WTC11 (cell line): Measurements from ENCODE around the gene PNMA1. TPM values are rescaled to one million over a fixed set of nuclear protein-coding genes. Genes with fewer than 3 reads are reported as not detected.
"Not testable (repeated sequence)": the region's sequence is repeated elsewhere in the genome, so short reads cannot be mapped to it uniquely, and the experiment has no call there.

Experiments
- ATAC-seq: fragments of 200-7000 bp; cut with Tn5 transposase; 2 replicates; pipeline ENCODE4 v1.10.0; 2021; ENCODE audit warnings: mild to moderate bottlenecking, moderate library complexity
- CTCF ChIA-PET: fragments of 300-600 bp; sonication (Branson Sonifier 250); formaldehyde crosslinking; loops from one replicate; lab custom pipeline; 2021; ENCODE audit warnings: antibody characterized with exemption; lab: Charles Lee
- POLR2A ChIA-PET: fragments of 350-600 bp; sonication (Branson Sonifier 250); formaldehyde crosslinking; loops from one replicate; lab custom pipeline; 2021; ENCODE audit warnings: antibody characterized with exemption; lab: Charles Lee
- DNase-seq: peaks from one replicate; pipeline ENCODE4 v3.0.0; 2021; ENCODE audit warnings: low spot score
- H3K27ac Mint-ChIP-seq: 2 replicates; pipeline ENCODE4 v1.8.0; 2021; ENCODE audit warnings: mixed read lengths
- H3K27me3 Mint-ChIP-seq: 2 replicates; pipeline ENCODE4 v1.8.0; 2021; ENCODE audit warnings: low read depth, mild to moderate bottlenecking, moderate library complexity, mixed read lengths
- H3K36me3 Mint-ChIP-seq: 2 replicates; pipeline ENCODE4 v1.8.0; 2021; ENCODE audit warnings: mixed read lengths
- H3K4me1 Mint-ChIP-seq: 2 replicates; pipeline ENCODE4 v1.8.0; 2022; ENCODE audit warnings: mixed read lengths
- H3K4me3 Mint-ChIP-seq: 2 replicates; pipeline ENCODE4 v1.8.0; 2021; ENCODE audit warnings: mild to moderate bottlenecking, moderate library complexity, mixed read lengths
- H3K9me3 Mint-ChIP-seq: 2 replicates; pipeline ENCODE4 v1.8.0; 2021; ENCODE audit warnings: mixed read lengths
- MXD4 ChIP-seq: fragments of 250-450 bp; sonication (Bioruptor Pico); IDR thresholded peaks from 2 replicates; pipeline ENCODE4 v1.8.0; 2021; ENCODE audit warnings: mild to moderate bottlenecking, moderate library complexity, borderline replicate concordance
- NFATC4 ChIP-seq: fragments of 250-450 bp; sonication (Bioruptor Pico); IDR thresholded peaks from 2 replicates; pipeline ENCODE4 v1.9.0; 2021; ENCODE audit warnings: mild to moderate bottlenecking
- SP1 ChIP-seq: sonication (generic); formaldehyde crosslinking; conservative IDR thresholded peaks from 2 replicates; pipeline ENCODE4 v1.8.1; 2022; ENCODE audit warnings: missing genetic modification reagents
- ZNF121 ChIP-seq: sonication (generic); formaldehyde crosslinking; IDR thresholded peaks from 2 replicates; pipeline ENCODE4 v1.8.0; 2023; ENCODE audit warnings: missing genetic modification reagents
- ZNF219 ChIP-seq: sonication (generic); formaldehyde crosslinking; IDR thresholded peaks from 2 replicates; pipeline ENCODE4 v1.8.0; 2023; ENCODE audit warnings: missing genetic modification reagents, mild to moderate bottlenecking, borderline replicate concordance
- total RNA-seq: library from RNA; stranded (reverse); gene quantifications from 3 replicates; pipeline ENCODE4 v1.2.3, GENCODE V29; 2021
- TF ChIP-seq, protein P1 (sequence below): fragments of 200-600 bp; IDR thresholded peaks from 2 replicates; pipeline ENCODE4 v1.8.0; 2022; ENCODE audit warnings: antibody characterized with exemption
- TF ChIP-seq, protein P2 (sequence below): sonication (generic); formaldehyde crosslinking; IDR thresholded peaks from 2 replicates; pipeline ENCODE4 v1.8.0; 2023; ENCODE audit warnings: missing genetic modification reagents, mild to moderate bottlenecking, borderline replicate concordance
- TF ChIP-seq, protein P3 (sequence below): sonication (generic); formaldehyde crosslinking; IDR thresholded peaks from 2 replicates; pipeline ENCODE4 v1.8.1; 2023; ENCODE audit warnings: mild to moderate bottlenecking, missing genetic modification reagents, moderate library complexity
- TF ChIP-seq, protein P4 (sequence below): sonication (generic); formaldehyde crosslinking; IDR thresholded peaks from 2 replicates; pipeline ENCODE4 v1.8.0; 2022; ENCODE audit warnings: mild to moderate bottlenecking, missing genetic modification reagents
- TF ChIP-seq, protein P5 (sequence below): fragments of 250-450 bp; sonication (Bioruptor Pico); IDR thresholded peaks from 2 replicates; pipeline ENCODE4 v1.8.0; 2021; ENCODE audit warnings: mild to moderate bottlenecking

The PNMA1 gene
- total RNA-seq, 1 experiment from 2014 or later: 46.0 TPM

DNA sequence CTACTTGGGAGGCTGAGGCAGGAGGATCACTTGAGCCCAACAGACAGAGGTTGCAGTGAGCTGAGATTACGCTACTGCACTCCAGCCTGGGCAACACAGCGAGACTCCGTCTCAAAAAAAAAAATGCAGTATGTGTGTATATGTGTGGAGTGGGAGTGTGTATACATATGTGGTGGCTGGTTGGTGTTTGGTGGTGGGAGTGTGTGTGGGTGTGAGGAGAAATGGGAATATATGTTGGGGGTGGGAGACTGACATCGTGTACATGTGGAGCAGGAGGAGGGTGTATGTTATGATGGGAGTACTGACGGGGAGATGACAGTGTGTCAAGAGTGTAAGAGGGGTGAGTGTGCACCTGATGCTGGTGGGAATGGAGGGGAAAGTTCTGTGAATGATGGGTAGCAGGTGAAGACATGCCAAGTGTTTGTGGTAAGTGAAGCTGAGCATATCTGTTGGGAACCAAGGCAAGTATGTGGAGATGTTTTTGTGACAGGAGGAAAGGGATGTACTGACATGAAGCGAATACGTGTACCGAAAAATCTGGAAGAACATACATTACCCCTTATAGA lies 4.2 kb downstream of the PNMA1 start:
- Mint-ChIP-seq H3K36me3 (peaks cover 2% of the 10 kb centered on the region; the same call in 1 of the 2 replicates), H3K9me3 (peaks cover 1% of the 10 kb centered on the region), H3K4me1 (peaks cover 20% of the 10 kb centered on the region), H3K4me3 (no peak overlapping the region), H3K27ac (peak overlapping the region; percentile 38), H3K27me3 (peaks cover 4% of the 10 kb centered on the region)
- DNase-seq (no peak), ATAC-seq (no peak)
- CTCF ChIA-PET: interaction anchor here (0.5 to 1.8 kb wide), 6 partner anchors 9 to 75 kb away, joined by 3 to 10 read pairs (median 3); no protein-coding TSS in a partner anchor
- POLR2A ChIA-PET: no interaction called here
- TF ChIP-seq ZNF121 (0 out of 2 replicates have a peak, but pooled peaks have one; percentile 10), SP1 (CRISPR knock-in tag) (no peak), MXD4 (CRISPR knock-in tag) (no peak)
- TF ChIP-seq, protein P1, sequence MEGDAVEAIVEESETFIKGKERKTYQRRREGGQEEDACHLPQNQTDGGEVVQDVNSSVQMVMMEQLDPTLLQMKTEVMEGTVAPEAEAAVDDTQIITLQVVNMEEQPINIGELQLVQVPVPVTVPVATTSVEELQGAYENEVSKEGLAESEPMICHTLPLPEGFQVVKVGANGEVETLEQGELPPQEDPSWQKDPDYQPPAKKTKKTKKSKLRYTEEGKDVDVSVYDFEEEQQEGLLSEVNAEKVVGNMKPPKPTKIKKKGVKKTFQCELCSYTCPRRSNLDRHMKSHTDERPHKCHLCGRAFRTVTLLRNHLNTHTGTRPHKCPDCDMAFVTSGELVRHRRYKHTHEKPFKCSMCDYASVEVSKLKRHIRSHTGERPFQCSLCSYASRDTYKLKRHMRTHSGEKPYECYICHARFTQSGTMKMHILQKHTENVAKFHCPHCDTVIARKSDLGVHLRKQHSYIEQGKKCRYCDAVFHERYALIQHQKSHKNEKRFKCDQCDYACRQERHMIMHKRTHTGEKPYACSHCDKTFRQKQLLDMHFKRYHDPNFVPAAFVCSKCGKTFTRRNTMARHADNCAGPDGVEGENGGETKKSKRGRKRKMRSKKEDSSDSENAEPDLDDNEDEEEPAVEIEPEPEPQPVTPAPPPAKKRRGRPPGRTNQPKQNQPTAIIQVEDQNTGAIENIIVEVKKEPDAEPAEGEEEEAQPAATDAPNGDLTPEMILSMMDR: no peak
- TF ChIP-seq, protein P2, sequence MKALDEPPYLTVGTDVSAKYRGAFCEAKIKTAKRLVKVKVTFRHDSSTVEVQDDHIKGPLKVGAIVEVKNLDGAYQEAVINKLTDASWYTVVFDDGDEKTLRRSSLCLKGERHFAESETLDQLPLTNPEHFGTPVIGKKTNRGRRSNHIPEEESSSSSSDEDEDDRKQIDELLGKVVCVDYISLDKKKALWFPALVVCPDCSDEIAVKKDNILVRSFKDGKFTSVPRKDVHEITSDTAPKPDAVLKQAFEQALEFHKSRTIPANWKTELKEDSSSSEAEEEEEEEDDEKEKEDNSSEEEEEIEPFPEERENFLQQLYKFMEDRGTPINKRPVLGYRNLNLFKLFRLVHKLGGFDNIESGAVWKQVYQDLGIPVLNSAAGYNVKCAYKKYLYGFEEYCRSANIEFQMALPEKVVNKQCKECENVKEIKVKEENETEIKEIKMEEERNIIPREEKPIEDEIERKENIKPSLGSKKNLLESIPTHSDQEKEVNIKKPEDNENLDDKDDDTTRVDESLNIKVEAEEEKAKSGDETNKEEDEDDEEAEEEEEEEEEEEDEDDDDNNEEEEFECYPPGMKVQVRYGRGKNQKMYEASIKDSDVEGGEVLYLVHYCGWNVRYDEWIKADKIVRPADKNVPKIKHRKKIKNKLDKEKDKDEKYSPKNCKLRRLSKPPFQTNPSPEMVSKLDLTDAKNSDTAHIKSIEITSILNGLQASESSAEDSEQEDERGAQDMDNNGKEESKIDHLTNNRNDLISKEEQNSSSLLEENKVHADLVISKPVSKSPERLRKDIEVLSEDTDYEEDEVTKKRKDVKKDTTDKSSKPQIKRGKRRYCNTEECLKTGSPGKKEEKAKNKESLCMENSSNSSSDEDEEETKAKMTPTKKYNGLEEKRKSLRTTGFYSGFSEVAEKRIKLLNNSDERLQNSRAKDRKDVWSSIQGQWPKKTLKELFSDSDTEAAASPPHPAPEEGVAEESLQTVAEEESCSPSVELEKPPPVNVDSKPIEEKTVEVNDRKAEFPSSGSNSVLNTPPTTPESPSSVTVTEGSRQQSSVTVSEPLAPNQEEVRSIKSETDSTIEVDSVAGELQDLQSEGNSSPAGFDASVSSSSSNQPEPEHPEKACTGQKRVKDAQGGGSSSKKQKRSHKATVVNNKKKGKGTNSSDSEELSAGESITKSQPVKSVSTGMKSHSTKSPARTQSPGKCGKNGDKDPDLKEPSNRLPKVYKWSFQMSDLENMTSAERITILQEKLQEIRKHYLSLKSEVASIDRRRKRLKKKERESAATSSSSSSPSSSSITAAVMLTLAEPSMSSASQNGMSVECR (CRISPR knock-in tag): no peak

DNA sequence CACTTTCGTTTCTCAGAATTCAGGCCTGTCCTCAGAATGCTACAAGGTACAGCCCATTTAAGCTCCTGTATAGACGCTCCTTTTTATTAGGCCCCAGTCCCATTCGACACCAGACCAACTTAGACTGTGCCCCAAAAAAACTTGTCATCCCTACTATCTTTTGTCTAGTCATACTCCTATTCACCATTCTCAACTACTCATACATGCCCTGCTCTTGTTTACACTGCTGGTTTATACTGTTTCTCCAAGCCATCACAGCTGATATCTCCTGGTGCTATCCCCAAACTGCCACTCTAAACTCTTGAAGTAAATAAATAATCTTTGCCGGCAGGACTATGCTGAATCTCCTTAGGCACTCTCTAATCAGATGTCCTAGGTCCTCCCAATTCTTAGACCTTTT lies 6.1 kb downstream of the PNMA1 start:
- H3K27ac Mint-ChIP-seq, DNase-seq, H3K4me3 Mint-ChIP-seq, CTCF ChIA-PET, POLR2A ChIA-PET, H3K27me3 Mint-ChIP-seq, ATAC-seq: not testable (repeated sequence)
- Mint-ChIP-seq H3K36me3 (peaks cover 20% of the 10 kb centered on the region), H3K9me3 (peaks cover 19% of the 10 kb centered on the region), H3K4me1 (peaks cover 11% of the 10 kb centered on the region)

DNA sequence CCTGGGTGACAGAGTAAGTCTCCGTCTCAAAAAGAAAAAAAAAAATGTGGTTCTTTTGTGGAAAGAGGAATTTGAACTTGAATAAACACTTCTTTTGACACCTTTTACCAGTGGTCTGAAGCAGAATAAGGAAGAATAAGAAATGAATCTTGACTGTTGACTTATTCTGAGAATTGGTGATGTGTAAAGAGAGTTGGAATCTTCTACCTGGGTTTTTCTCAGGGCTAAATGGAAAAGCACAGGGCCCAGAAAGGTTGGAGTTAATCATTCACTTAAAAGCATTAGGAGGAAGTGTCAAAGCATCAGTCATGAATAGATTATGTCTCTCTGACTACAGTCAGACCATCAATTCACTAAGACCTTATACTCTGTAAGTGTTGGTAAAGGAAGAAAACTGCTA lies 13.9 kb downstream of the PNMA1 start:
- DNase-seq (no peak), ATAC-seq (no peak)
- Mint-ChIP-seq H3K27ac (no peak overlapping the region), H3K27me3 (peaks cover 5% of the 10 kb centered on the region; the same call in 1 of the 2 replicates), H3K9me3 (peaks cover 19% of the 10 kb centered on the region), H3K4me3 (no peak overlapping the region), H3K4me1 (no peaks in the 10 kb centered on the region), H3K36me3 (peaks cover 29% of the 10 kb centered on the region)
- ChIA-PET POLR2A (no interaction called here), CTCF (no interaction called here)
- TF ChIP-seq, protein P3, sequence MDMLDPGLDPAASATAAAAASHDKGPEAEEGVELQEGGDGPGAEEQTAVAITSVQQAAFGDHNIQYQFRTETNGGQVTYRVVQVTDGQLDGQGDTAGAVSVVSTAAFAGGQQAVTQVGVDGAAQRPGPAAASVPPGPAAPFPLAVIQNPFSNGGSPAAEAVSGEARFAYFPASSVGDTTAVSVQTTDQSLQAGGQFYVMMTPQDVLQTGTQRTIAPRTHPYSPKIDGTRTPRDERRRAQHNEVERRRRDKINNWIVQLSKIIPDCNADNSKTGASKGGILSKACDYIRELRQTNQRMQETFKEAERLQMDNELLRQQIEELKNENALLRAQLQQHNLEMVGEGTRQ (CRISPR knock-in tag): no peak
- TF ChIP-seq ZNF219 (CRISPR knock-in tag) (no peak), NFATC4 (CRISPR knock-in tag) (no peak)
- TF ChIP-seq, protein P4, sequence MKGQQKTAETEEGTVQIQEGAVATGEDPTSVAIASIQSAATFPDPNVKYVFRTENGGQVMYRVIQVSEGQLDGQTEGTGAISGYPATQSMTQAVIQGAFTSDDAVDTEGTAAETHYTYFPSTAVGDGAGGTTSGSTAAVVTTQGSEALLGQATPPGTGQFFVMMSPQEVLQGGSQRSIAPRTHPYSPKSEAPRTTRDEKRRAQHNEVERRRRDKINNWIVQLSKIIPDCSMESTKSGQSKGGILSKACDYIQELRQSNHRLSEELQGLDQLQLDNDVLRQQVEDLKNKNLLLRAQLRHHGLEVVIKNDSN (CRISPR knock-in tag): no peak
- TF ChIP-seq, protein P5, sequence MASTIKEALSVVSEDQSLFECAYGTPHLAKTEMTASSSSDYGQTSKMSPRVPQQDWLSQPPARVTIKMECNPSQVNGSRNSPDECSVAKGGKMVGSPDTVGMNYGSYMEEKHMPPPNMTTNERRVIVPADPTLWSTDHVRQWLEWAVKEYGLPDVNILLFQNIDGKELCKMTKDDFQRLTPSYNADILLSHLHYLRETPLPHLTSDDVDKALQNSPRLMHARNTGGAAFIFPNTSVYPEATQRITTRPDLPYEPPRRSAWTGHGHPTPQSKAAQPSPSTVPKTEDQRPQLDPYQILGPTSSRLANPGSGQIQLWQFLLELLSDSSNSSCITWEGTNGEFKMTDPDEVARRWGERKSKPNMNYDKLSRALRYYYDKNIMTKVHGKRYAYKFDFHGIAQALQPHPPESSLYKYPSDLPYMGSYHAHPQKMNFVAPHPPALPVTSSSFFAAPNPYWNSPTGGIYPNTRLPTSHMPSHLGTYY (CRISPR knock-in tag): no peak
